GM21447 (cell line): ENCODE measurements around the gene TMEM209.
"Not testable (repeated sequence)": the region's sequence is repeated elsewhere in the genome, so short reads cannot be mapped to it uniquely, and the experiment has no call there.

Experiments
- ATAC-seq: cut with Tn5 transposase; IDR thresholded peaks from one replicate; pipeline ENCODE4 v1.9.1; 2021; ENCODE audit not compliant: unreplicated experiment

The TMEM209 gene

GRCh38 chr7:130131191-130131834 is 73.9 kb downstream of the TMEM209 start:
- ATAC-seq, result no peak

- ATAC-seq, result no peak
Observed at GRCh38 chr7:130129011-130129411, 76.2 kb downstream of the TMEM209 start.

- ATAC-seq, result no peak
Observed at GRCh38 chr7:130127821-130128317, 77.3 kb downstream of the TMEM209 start.

GRCh38 chr7:130127404-130127803 is 77.8 kb downstream of the TMEM209 start:
- no peak for ATAC-seq

GRCh38 chr7:130126840-130127239 is 78.4 kb downstream of the TMEM209 start:
- ATAC-seq, result not testable (repeated sequence)

- ATAC-seq, result no peak
Observed at GRCh38 chr7:130124711-130125110, 80.5 kb downstream of the TMEM209 start.

- ATAC-seq, result no peak
Observed at GRCh38 chr7:130123501-130123900, 81.7 kb downstream of the TMEM209 start.

GRCh38 chr7:130118801-130119200 is 86.4 kb downstream of the TMEM209 start:
- no peak for ATAC-seq

- ATAC-seq, result no peak
Observed at GRCh38 chr7:130118294-130118693, 86.9 kb downstream of the TMEM209 start.

GRCh38 chr7:130114776-130115175 is 90.4 kb downstream of the TMEM209 start:
- ATAC-seq, result no peak
